IMR-90 (cell line): ENCODE data around the gene RBMXL3. TPM values are rescaled to one million over a fixed set of nuclear protein-coding genes. Genes with fewer than 3 reads are reported as not detected.
"Not testable (repeated sequence)": the region's sequence is repeated elsewhere in the genome, so short reads cannot be mapped to it uniquely, and the experiment has no call there.

Experiments used
- ATAC-seq: fragments of 200-7000 bp; cut with Tn5 transposase; 2 replicates; pipeline ENCODE4 v1.9.1; 2020; ENCODE audit warnings: low read depth, mild to moderate bottlenecking, moderate library complexity
- BruUV-seq: library from RNA; stranded (reverse); fragments of 400-500 nt; replicated peaks from 2 replicates; lab custom pipeline; 2021; lab: Mats Ljungman, UMichigan
- CTCF ChIA-PET: fragments of 300-600 bp; formaldehyde crosslinking; extraction: SDS; loops from one replicate; lab custom pipeline; 2021; ENCODE audit warnings: antibody characterized with exemption; lab: Yijun Ruan, JAX
- POLR2A ChIA-PET: fragments of 300-600 bp; sonication (Branson Sonifier 250); formaldehyde crosslinking; loops from one replicate; lab custom pipeline; 2022; ENCODE audit warnings: antibody characterized with exemption; ENCODE audit not compliant: unreplicated experiment; lab: Charles Lee
- DNase-seq: peaks from one replicate; pipeline ENCODE4 v3.0.0; 2013
- H2AFZ ChIP-seq: replicated peaks from 2 replicates; pipeline ENCODE3; 2013; ENCODE audit warnings: low read length, mild to moderate bottlenecking; ENCODE audit not compliant: poor library complexity
- H2AK5ac ChIP-seq: 2 replicates; pipeline ENCODE4 v1.6.1; 2013; ENCODE audit warnings: low read depth, low read length, inconsistent platforms
- H2AK9ac ChIP-seq: replicated peaks from 2 replicates; pipeline ENCODE3; 2013; ENCODE audit warnings: mild to moderate bottlenecking, low read depth, low read length, moderate library complexity; ENCODE audit not compliant: poor library complexity
- H2BK120ac ChIP-seq: 2 replicates; pipeline ENCODE4 v1.6.1; 2013; ENCODE audit warnings: low read depth, low read length, inconsistent platforms
- H2BK15ac ChIP-seq: 3 replicates; pipeline ENCODE4 v1.6.1; 2013; ENCODE audit warnings: low read depth, low read length, inconsistent platforms
- H2BK20ac ChIP-seq: 2 replicates; pipeline ENCODE4 v1.6.1; 2013; ENCODE audit warnings: low read depth, mild to moderate bottlenecking, inconsistent platforms, low read length, moderate library complexity
- H2BK5ac ChIP-seq: 2 replicates; pipeline ENCODE4 v1.6.1; 2013; ENCODE audit warnings: mild to moderate bottlenecking, low read depth, low read length, inconsistent platforms; ENCODE audit not compliant: poor library complexity, severe bottlenecking
- H3K14ac ChIP-seq: replicated peaks from 2 replicates; pipeline ENCODE4 v1.6.1; 2013; ENCODE audit warnings: low read depth, low read length, inconsistent platforms
- H3K18ac ChIP-seq: 2 replicates; pipeline ENCODE4 v1.6.1; 2013; ENCODE audit warnings: low read depth, low read length, control low read depth
- H3K23ac ChIP-seq: 2 replicates; pipeline ENCODE4 v1.6.1; 2013; ENCODE audit warnings: low read depth, low read length, inconsistent platforms
- H3K27ac ChIP-seq: 2 replicates; pipeline ENCODE4 v1.5.1; 2013; ENCODE audit warnings: mild to moderate bottlenecking, control low read depth, low read length; ENCODE audit not compliant: insufficient read depth
- H3K27me3 ChIP-seq: 2 replicates; pipeline ENCODE4 v1.6.1; 2013; ENCODE audit warnings: low read length; ENCODE audit not compliant: control insufficient read depth, insufficient read depth
- H3K36me3 ChIP-seq: 2 replicates; pipeline ENCODE4 v1.6.1; 2013; ENCODE audit warnings: low read length, mixed read lengths; ENCODE audit not compliant: control insufficient read depth, insufficient read depth
- H3K4ac ChIP-seq: 2 replicates; pipeline ENCODE4 v1.6.1; 2013; ENCODE audit warnings: low read depth, low read length, inconsistent platforms
- H3K4me1 ChIP-seq: 2 replicates; pipeline ENCODE4 v1.6.1; 2013; ENCODE audit warnings: low read length, mixed read lengths; ENCODE audit not compliant: control insufficient read depth, insufficient read depth
- H3K4me2 ChIP-seq: 2 replicates; pipeline ENCODE4 v1.6.1; 2013; ENCODE audit warnings: low read depth, mild to moderate bottlenecking, control low read depth, low read length, moderate library complexity
- H3K4me3 ChIP-seq: 2 replicates; pipeline ENCODE4 v1.5.1; 2013; ENCODE audit warnings: low read depth, mild to moderate bottlenecking, control low read depth, low read length, moderate library complexity; ENCODE audit not compliant: insufficient read depth
- H3K56ac ChIP-seq: 2 replicates; pipeline ENCODE4 v1.6.1; 2013; ENCODE audit warnings: low read length, inconsistent platforms; ENCODE audit not compliant: insufficient read depth; ENCODE audit errors: extremely low read depth
- H3K79me1 ChIP-seq, 2 experiments: 2 replicates each; pipeline ENCODE4 v1.6.1; 2013; ENCODE audit warnings: low read length in 2 of 2, inconsistent platforms in 1 of 2, low read depth in 1 of 2
- H3K9ac ChIP-seq: 2 replicates; pipeline ENCODE4 v1.6.1; 2013; ENCODE audit warnings: low read depth, low read length, control low read depth
- H3K9me1 ChIP-seq: 2 replicates; pipeline ENCODE4 v1.6.1; 2013; ENCODE audit warnings: low read length, inconsistent platforms; ENCODE audit not compliant: insufficient read depth
- H3K9me3 ChIP-seq: 2 replicates; pipeline ENCODE4 v1.6.1; 2013; ENCODE audit warnings: low read length; ENCODE audit not compliant: control insufficient read depth, insufficient read depth
- H4K20me1 ChIP-seq: 2 replicates; pipeline ENCODE4 v1.6.1; 2013; ENCODE audit warnings: low read length, inconsistent platforms; ENCODE audit not compliant: insufficient read depth
- H4K5ac ChIP-seq: 2 replicates; pipeline ENCODE4 v1.6.1; 2013; ENCODE audit warnings: mild to moderate bottlenecking, low read depth, low read length, control low read depth
- H4K8ac ChIP-seq, 2 experiments: 2 replicates each; pipeline ENCODE4 v1.6.1; 2013; ENCODE audit warnings: low read depth in 2 of 2, low read length in 2 of 2, control low read depth in 1 of 2, inconsistent platforms in 1 of 2
- H4K91ac ChIP-seq: 2 replicates; pipeline ENCODE4 v1.6.1; 2013; ENCODE audit warnings: low read depth, low read length, inconsistent platforms; ENCODE audit not compliant: insufficient read depth
- WGBS, 2 experiments: methylation state at CpG; one replicate each; pipeline versions ENCODE4 v1.1.5 to v1.1.7; 2013; ENCODE audit warnings: missing lambda C conversion rate in 2 of 2; ENCODE audit not compliant: insufficient read length in 1 of 2; ENCODE audit errors: extremely low coverage in 2 of 2; 5-methylcytosine and 5-hydroxymethylcytosine counted together
- dilution Hi-C: fragments of 300-500 bp; cut with HindIII; formaldehyde crosslinking; loops from one replicate; pipeline ENCODE4 v1.14.3; 2018; ENCODE audit warnings: low sequenced_read_pairs; ENCODE audit not compliant: unreplicated experiment
- in situ Hi-C: fragments of 300-500 bp; cut with MboI; formaldehyde crosslinking; loops from 3 replicates; pipeline ENCODE4 v1.14.3; 2019; ENCODE audit warnings: low sequenced_read_pairs, inconsistent platforms, mixed read lengths
- intact Hi-C: fragments of 100-400 bp; cut with micrococcal nuclease; formaldehyde crosslinking; loops from 2 replicates; pipeline ENCODE4 v1.10.0; 2022
- polyA plus RNA-seq, 3 experiments: library from polyadenylated mRNA; depleted of rRNA; stranded (reverse); fragments of >200 nt; gene quantifications; 2 replicates each; pipeline ENCODE4 v1.2.3, GENCODE V29; 2012; ENCODE audit warnings: low replicate concordance in 1 of 3
- total RNA-seq: library from RNA; depleted of rRNA; stranded (reverse); fragments of >200 nt; gene quantifications from 2 replicates; pipeline ENCODE4 v1.2.3, GENCODE V29; 2012

Gene RBMXL3
- total and polyA plus RNA-seq, 2 of the 4 experiments (the other 2 are of a cell fraction), result not detected

DNA sequence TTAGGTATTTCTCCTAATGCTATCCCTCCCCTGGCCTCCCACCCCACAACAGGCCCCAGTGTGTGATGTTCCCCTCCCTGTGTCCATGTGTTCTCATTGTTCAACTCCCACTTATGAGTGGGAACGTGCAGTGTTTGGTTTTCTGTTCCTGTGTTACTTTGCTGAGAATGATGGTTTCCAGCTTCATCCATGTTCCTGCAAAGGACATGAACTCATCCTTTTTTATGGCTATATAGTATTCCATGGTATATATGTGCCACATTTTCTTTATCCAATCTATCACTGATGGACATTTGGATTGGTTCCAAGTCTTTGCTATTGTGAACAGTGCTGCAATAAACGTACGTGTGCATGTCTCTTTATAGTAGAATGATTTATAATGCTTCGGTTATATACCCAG is 28.1 kb downstream of the RBMXL3 start:
- H4K8ac ChIP-seq, H3K14ac ChIP-seq, H3K4me1 ChIP-seq, H3K79me1 ChIP-seq, H2BK15ac ChIP-seq, H4K20me1 ChIP-seq, in situ Hi-C loops, DNase-seq, H3K9ac ChIP-seq, dilution Hi-C loops, H2AFZ ChIP-seq, H3K56ac ChIP-seq, H2BK120ac ChIP-seq, H4K5ac ChIP-seq, H3K27ac ChIP-seq, H3K23ac ChIP-seq, H3K4me3 ChIP-seq, H3K4me2 ChIP-seq, H3K4ac ChIP-seq, H2BK20ac ChIP-seq, intact Hi-C loops, H3K36me3 ChIP-seq, CTCF ChIA-PET, H3K9me3 ChIP-seq, H2AK9ac ChIP-seq, H3K18ac ChIP-seq, ATAC-seq, H3K9me1 ChIP-seq, H3K27me3 ChIP-seq, H2BK5ac ChIP-seq, POLR2A ChIA-PET, H2AK5ac ChIP-seq, H4K91ac ChIP-seq, BruUV-seq: not testable (repeated sequence)
- whole genome bisulfite sequencing, 2 experiments, result no CpG with 5 or more reads among the region's 4 CpGs
